ENCODE results near the gene SLC26A3. TPM values are rescaled to one million over a fixed set of nuclear protein-coding genes. Genes with fewer than 3 reads are reported as not detected.

The SLC26A3 gene
- total RNA-seq, 1 experiment from 2014 or later: not detected

- H3K9me3 ChIP-seq (replicated peaks): no peaks in the 10 kb centered on the region
- H3K27me3 ChIP-seq (replicated peaks): peaks cover 6% of the 10 kb centered on the region; the same call in 1 of the 2 replicates
- H3K36me3 ChIP-seq: no peaks in the 10 kb centered on the region
- no peak overlapping the region for H3K4me3 ChIP-seq
- DNase-seq (ENCODE audit: low read depth in 1 of 2, low spot score in 2 of 2): no peak
- no peaks in the 10 kb centered on the region for H3K4me1 ChIP-seq (replicated peaks)
- H3K27ac ChIP-seq: no peak overlapping the region
These were observed 3.3 kb downstream of the SLC26A3 start for GRCh38 chr7:107799647-107800264.

- no peak for DNase-seq (ENCODE audit: low read depth in 1 of 2, low spot score in 2 of 2)
- Histone ChIP-seq H3K4me1 (replicated peaks) (no peaks in the 10 kb centered on the region), H3K36me3 (no peaks in the 10 kb centered on the region), H3K27me3 (replicated peaks) (peaks cover 18% of the 10 kb centered on the region), H3K4me3 (no peak overlapping the region), H3K27ac (no peak overlapping the region), H3K9me3 (replicated peaks) (no peaks in the 10 kb centered on the region)
These were observed 10.7 kb downstream of the SLC26A3 start for GRCh38 chr7:107792364-107792763.

- Histone ChIP-seq H3K4me3 (no peak overlapping the region), H3K27me3 (replicated peaks) (peaks cover 13% of the 10 kb centered on the region), H3K36me3 (no peaks in the 10 kb centered on the region), H3K27ac (no peak overlapping the region), H3K4me1 (replicated peaks) (no peaks in the 10 kb centered on the region), H3K9me3 (replicated peaks) (no peaks in the 10 kb centered on the region)
- no peak for DNase-seq (ENCODE audit: low read depth in 1 of 2, low spot score in 2 of 2)
These were observed 13.4 kb downstream of the SLC26A3 start for GRCh38 chr7:107789647-107790046.

GRCh38 chr7:107788662-107789061 lies 14.4 kb downstream of the SLC26A3 start:
- H3K4me3 ChIP-seq: no peak overlapping the region
- H3K27ac ChIP-seq: no peak overlapping the region
- no peaks in the 10 kb centered on the region for H3K9me3 ChIP-seq (replicated peaks)
- H3K36me3 ChIP-seq: no peaks in the 10 kb centered on the region
- DNase-seq (ENCODE audit: low read depth in 1 of 2, low spot score in 2 of 2): no peak
- peaks cover 5% of the 10 kb centered on the region; the same call in 1 of the 2 replicates for H3K27me3 ChIP-seq (replicated peaks)
- H3K4me1 ChIP-seq (replicated peaks): no peaks in the 10 kb centered on the region

- H3K4me1 ChIP-seq (replicated peaks): no peaks in the 10 kb centered on the region
- no peak for DNase-seq (ENCODE audit: low read depth in 1 of 2, low spot score in 2 of 2)
- peaks cover 4% of the 10 kb centered on the region; the same call in 1 of the 2 replicates for H3K27me3 ChIP-seq (replicated peaks)
- no peaks in the 10 kb centered on the region for H3K36me3 ChIP-seq
- no peak overlapping the region for H3K27ac ChIP-seq
- no peaks in the 10 kb centered on the region for H3K9me3 ChIP-seq (replicated peaks)
- no peak overlapping the region for H3K4me3 ChIP-seq
These were observed 14.8 kb downstream of the SLC26A3 start for GRCh38 chr7:107788216-107788615.

GRCh38 chr7:107785926-107786325 lies 17.1 kb downstream of the SLC26A3 start:
- Histone ChIP-seq H3K9me3 (replicated peaks) (no peaks in the 10 kb centered on the region), H3K4me1 (replicated peaks) (no peaks in the 10 kb centered on the region), H3K4me3 (no peak overlapping the region), H3K27ac (no peak overlapping the region), H3K27me3 (replicated peaks) (no peaks in the 10 kb centered on the region; the same call in 1 of the 2 replicates), H3K36me3 (no peaks in the 10 kb centered on the region)
- DNase-seq (ENCODE audit: low read depth in 1 of 2, low spot score in 2 of 2): no peak

- Histone ChIP-seq H3K27me3 (replicated peaks) (no peaks in the 10 kb centered on the region; the same call in 1 of the 2 replicates), H3K27ac (no peak overlapping the region), H3K4me1 (replicated peaks) (no peaks in the 10 kb centered on the region), H3K9me3 (replicated peaks) (no peaks in the 10 kb centered on the region), H3K4me3 (no peak overlapping the region), H3K36me3 (no peaks in the 10 kb centered on the region)
- DNase-seq (ENCODE audit: low read depth in 1 of 2, low spot score in 2 of 2): no peak
These were observed 17.9 kb downstream of the SLC26A3 start for GRCh38 chr7:107785170-107785569.

- H3K36me3 ChIP-seq: no peaks in the 10 kb centered on the region
- DNase-seq (ENCODE audit: low read depth in 1 of 2, low spot score in 2 of 2): no peak
- no peak overlapping the region for H3K4me3 ChIP-seq
- H3K27me3 ChIP-seq (replicated peaks): no peaks in the 10 kb centered on the region; the same call in 1 of the 2 replicates
- H3K9me3 ChIP-seq (replicated peaks): no peaks in the 10 kb centered on the region
- no peaks in the 10 kb centered on the region for H3K4me1 ChIP-seq (replicated peaks)
- no peak overlapping the region for H3K27ac ChIP-seq
These were observed 19.4 kb downstream of the SLC26A3 start for GRCh38 chr7:107783648-107784047.

- no peak overlapping the region for H3K27ac ChIP-seq
- H3K4me3 ChIP-seq: no peak overlapping the region
- DNase-seq (ENCODE audit: low read depth in 1 of 2, low spot score in 2 of 2): no peak
- H3K9me3 ChIP-seq (replicated peaks): no peaks in the 10 kb centered on the region
- H3K4me1 ChIP-seq (replicated peaks): no peaks in the 10 kb centered on the region
- no peaks in the 10 kb centered on the region for H3K36me3 ChIP-seq
- no peaks in the 10 kb centered on the region; the same call in 1 of the 2 replicates for H3K27me3 ChIP-seq (replicated peaks)
These were observed 20.6 kb downstream of the SLC26A3 start for GRCh38 chr7:107782374-107782773.

- no peak for DNase-seq (ENCODE audit: low read depth in 1 of 2, low spot score in 2 of 2)
- H3K9me3 ChIP-seq (replicated peaks): no peaks in the 10 kb centered on the region
- no peaks in the 10 kb centered on the region; the same call in 1 of the 2 replicates for H3K27me3 ChIP-seq (replicated peaks)
- H3K36me3 ChIP-seq: no peaks in the 10 kb centered on the region
- no peaks in the 10 kb centered on the region for H3K4me1 ChIP-seq (replicated peaks)
- H3K27ac ChIP-seq: no peak overlapping the region
- H3K4me3 ChIP-seq: no peak overlapping the region
These were observed 23.4 kb downstream of the SLC26A3 start for GRCh38 chr7:107779647-107780099.

GRCh38 chr7:107778283-107778682 lies 24.7 kb downstream of the SLC26A3 start:
- no peaks in the 10 kb centered on the region for H3K4me1 ChIP-seq (replicated peaks)
- no peak overlapping the region for H3K27ac ChIP-seq
- H3K27me3 ChIP-seq (replicated peaks): no peaks in the 10 kb centered on the region; the same call in 1 of the 2 replicates
- DNase-seq (ENCODE audit: low read depth in 1 of 2, low spot score in 2 of 2): no peak
- H3K4me3 ChIP-seq: no peak overlapping the region
- no peaks in the 10 kb centered on the region for H3K36me3 ChIP-seq
- no peaks in the 10 kb centered on the region for H3K9me3 ChIP-seq (replicated peaks)

- no peak overlapping the region for H3K4me3 ChIP-seq
- H3K27me3 ChIP-seq (replicated peaks): no peaks in the 10 kb centered on the region; the same call in 1 of the 2 replicates
- no peaks in the 10 kb centered on the region for H3K9me3 ChIP-seq (replicated peaks)
- H3K4me1 ChIP-seq (replicated peaks): no peaks in the 10 kb centered on the region
- DNase-seq (ENCODE audit: low read depth in 1 of 2, low spot score in 2 of 2): no peak
- no peaks in the 10 kb centered on the region for H3K36me3 ChIP-seq
- no peak overlapping the region for H3K27ac ChIP-seq
These were observed 25.3 kb downstream of the SLC26A3 start for GRCh38 chr7:107777702-107778101.

- Histone ChIP-seq H3K27me3 (replicated peaks) (peaks cover 3% of the 10 kb centered on the region; the same call in 1 of the 2 replicates), H3K36me3 (no peaks in the 10 kb centered on the region), H3K4me1 (replicated peaks) (no peaks in the 10 kb centered on the region), H3K4me3 (no peak overlapping the region), H3K27ac (no peak overlapping the region), H3K9me3 (replicated peaks) (no peaks in the 10 kb centered on the region)
- DNase-seq (ENCODE audit: low read depth in 1 of 2, low spot score in 2 of 2): no peak
These were observed 30.0 kb downstream of the SLC26A3 start for GRCh38 chr7:107773027-107773426.

- Histone ChIP-seq H3K36me3 (no peaks in the 10 kb centered on the region), H3K27ac (no peak overlapping the region), H3K27me3 (replicated peaks) (0 out of 2 replicates have a peak, but pooled peaks cover 3% of the 10 kb centered on the region), H3K9me3 (replicated peaks) (no peaks in the 10 kb centered on the region), H3K4me3 (no peak overlapping the region), H3K4me1 (replicated peaks) (no peaks in the 10 kb centered on the region)
- no peak for DNase-seq (ENCODE audit: low read depth in 1 of 2, low spot score in 2 of 2)
These were observed 34.8 kb downstream of the SLC26A3 start for GRCh38 chr7:107768263-107768662.
